Fibroblast of lung (primary cell): ENCODE results near the gene CALD1. TPM values are rescaled to one million over a fixed set of nuclear protein-coding genes. Genes with fewer than 3 reads are reported as not detected.
A peak's percentile ranks its signal among the peaks of the same experiment; 100 is the strongest.

ENCODE experiments used
- DNase-seq, 2 donors: peaks; one replicate each; pipeline versions ENCODE4 v3.0.0 to v3.0.0-alpha.2; 2010; ENCODE audit warnings: low read depth in 2 of 2
- H2AFZ ChIP-seq: 2 replicates; pipeline ENCODE4 v1.5.1; 2012; ENCODE audit warnings: low read length, control low read depth, inconsistent platforms
- H3K27ac ChIP-seq: 2 replicates; pipeline ENCODE4 v1.5.1; 2011; ENCODE audit warnings: low read length, control low read depth; ENCODE audit not compliant: insufficient read depth
- H3K27me3 ChIP-seq: 2 replicates; pipeline ENCODE4 v1.5.1; 2011; ENCODE audit warnings: mild to moderate bottlenecking, low read length; ENCODE audit not compliant: control insufficient read depth, insufficient read depth
- H3K36me3 ChIP-seq: 2 replicates; pipeline ENCODE4 v1.5.1; 2011; ENCODE audit warnings: low read length; ENCODE audit not compliant: control insufficient read depth, insufficient read depth
- H3K4me1 ChIP-seq: 2 replicates; pipeline ENCODE4 v1.5.1; 2011; ENCODE audit warnings: low read length; ENCODE audit not compliant: control insufficient read depth, insufficient read depth; ENCODE audit errors: extremely low read depth
- H3K4me2 ChIP-seq: 2 replicates; pipeline ENCODE4 v1.5.1; 2011; ENCODE audit warnings: low read length, control low read depth; ENCODE audit not compliant: insufficient read depth; ENCODE audit errors: extremely low read depth
- H3K4me3 ChIP-seq, 4 experiments: fragments of 200-600 bp in 1 of 4; sonication (generic) in 1 of 4; replicated peaks in 1 of 4; 2 replicates each; pipeline ENCODE4 v1.5.1; 2011 to 2016; ENCODE audit warnings: low read length in 4 of 4, low read depth in 3 of 4, mild to moderate bottlenecking in 3 of 4, control low read depth in 2 of 4, inconsistent platforms in 1 of 4, mixed read lengths in 1 of 4; ENCODE audit not compliant: insufficient read depth in 1 of 4; ENCODE audit errors: control extremely low read depth in 1 of 4
- H3K79me2 ChIP-seq: 2 replicates; pipeline ENCODE4 v1.5.1; 2012; ENCODE audit warnings: mild to moderate bottlenecking, low read length, inconsistent platforms; ENCODE audit not compliant: control insufficient read depth, insufficient read depth
- H3K9ac ChIP-seq: 2 replicates; pipeline ENCODE4 v1.5.1; 2011; ENCODE audit warnings: mild to moderate bottlenecking, low read length, control low read depth; ENCODE audit not compliant: insufficient read depth
- H3K9me3 ChIP-seq: 2 replicates; pipeline ENCODE4 v1.5.1; 2012; ENCODE audit warnings: low read depth, low read length; ENCODE audit not compliant: control insufficient read depth, insufficient read depth
- H4K20me1 ChIP-seq: 2 replicates; pipeline ENCODE4 v1.5.1; 2011; ENCODE audit warnings: low read length; ENCODE audit not compliant: control insufficient read depth, insufficient read depth; ENCODE audit errors: extremely low read depth
- EZH2 ChIP-seq: IDR thresholded peaks from 2 replicates; pipeline ENCODE4 v1.5.1; 2012; ENCODE audit warnings: low read length, control low read depth, mild to moderate bottlenecking; ENCODE audit errors: missing control alignments
- polyA plus RNA-seq, 2 donors: library from polyadenylated mRNA; depleted of rRNA in 1 of 2; stranded (reverse) in 1 of 2; unstranded in 1 of 2; fragments of >200 nt; gene quantifications; 2 replicates each; pipeline ENCODE4 v1.2.1, GENCODE V29; 2011 to 2012; ENCODE audit warnings: missing spikeins in 1 of 2
- total RNA-seq: library from RNA; depleted of rRNA; stranded (reverse); fragments of >200 nt; gene quantifications from 2 replicates; pipeline ENCODE4 v1.2.1, GENCODE V29; 2014
- TF ChIP-seq, protein P1 (sequence below), 2 donors: IDR thresholded peaks in 1 of 2; conservative IDR thresholded peaks in 1 of 2; 1 replicate in 1 of 2; 2 replicates in 1 of 2; pipeline ENCODE4 v1.5.1; 2011 to 2012; ENCODE audit warnings: low read length in 2 of 2, control low read depth in 1 of 2, inconsistent platforms in 1 of 2, low read depth in 1 of 2, mild to moderate bottlenecking in 1 of 2

CALD1 gene
- total and polyA plus RNA-seq, 2 donors (not counting 1 experiment from before 2014, with no cell fraction given): 343 to 1,187 TPM

DNA sequence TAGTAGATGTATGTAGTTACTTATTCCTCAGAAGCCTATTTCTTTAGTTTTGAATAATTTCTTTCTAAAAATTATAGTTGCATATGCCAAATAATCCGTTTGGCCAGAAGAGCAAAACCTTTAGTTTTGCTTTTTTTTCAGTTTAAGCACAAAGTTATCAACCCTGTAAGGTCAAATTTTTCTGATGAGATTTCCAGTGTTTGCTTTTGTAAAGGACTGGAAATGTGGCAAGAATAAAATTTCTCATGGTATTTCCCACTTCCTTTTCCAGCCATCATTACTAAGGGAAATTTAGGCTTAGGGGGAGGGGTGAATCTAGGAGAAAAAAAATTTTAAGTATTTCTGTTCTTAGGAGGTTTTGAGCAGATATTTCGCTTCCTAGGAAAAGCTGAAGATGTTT lies 7.6 kb downstream of the CALD1 start:
- no peak overlapping the region for H2AFZ ChIP-seq
- no peak for DNase-seq
- no peaks in the 10 kb centered on the region for H3K9me3 ChIP-seq
- no peaks in the 10 kb centered on the region for H3K27me3 ChIP-seq
- H3K27ac ChIP-seq: peak overlapping the region; percentile 13
- peaks cover 94% of the 10 kb centered on the region for H3K79me2 ChIP-seq
- no peak for TF ChIP-seq EZH2
- TF ChIP-seq, protein P1, sequence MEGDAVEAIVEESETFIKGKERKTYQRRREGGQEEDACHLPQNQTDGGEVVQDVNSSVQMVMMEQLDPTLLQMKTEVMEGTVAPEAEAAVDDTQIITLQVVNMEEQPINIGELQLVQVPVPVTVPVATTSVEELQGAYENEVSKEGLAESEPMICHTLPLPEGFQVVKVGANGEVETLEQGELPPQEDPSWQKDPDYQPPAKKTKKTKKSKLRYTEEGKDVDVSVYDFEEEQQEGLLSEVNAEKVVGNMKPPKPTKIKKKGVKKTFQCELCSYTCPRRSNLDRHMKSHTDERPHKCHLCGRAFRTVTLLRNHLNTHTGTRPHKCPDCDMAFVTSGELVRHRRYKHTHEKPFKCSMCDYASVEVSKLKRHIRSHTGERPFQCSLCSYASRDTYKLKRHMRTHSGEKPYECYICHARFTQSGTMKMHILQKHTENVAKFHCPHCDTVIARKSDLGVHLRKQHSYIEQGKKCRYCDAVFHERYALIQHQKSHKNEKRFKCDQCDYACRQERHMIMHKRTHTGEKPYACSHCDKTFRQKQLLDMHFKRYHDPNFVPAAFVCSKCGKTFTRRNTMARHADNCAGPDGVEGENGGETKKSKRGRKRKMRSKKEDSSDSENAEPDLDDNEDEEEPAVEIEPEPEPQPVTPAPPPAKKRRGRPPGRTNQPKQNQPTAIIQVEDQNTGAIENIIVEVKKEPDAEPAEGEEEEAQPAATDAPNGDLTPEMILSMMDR (conservative IDR thresholded peaks at IDR 0.05 in 1 of 2, IDR thresholded peaks at IDR 0.05 in 1 of 2; ENCODE audit: low read depth in 1 of 2, low read length in 2 of 2): no peak
- H3K4me1 ChIP-seq: peaks cover 15% of the 10 kb centered on the region
- no peaks in the 10 kb centered on the region for H4K20me1 ChIP-seq
- H3K4me3 ChIP-seq: no peak overlapping the region
- H3K36me3 ChIP-seq: peaks cover 2% of the 10 kb centered on the region
- H3K4me2 ChIP-seq: peak overlapping the region; percentile 5
- no peak overlapping the region for H3K9ac ChIP-seq

DNA sequence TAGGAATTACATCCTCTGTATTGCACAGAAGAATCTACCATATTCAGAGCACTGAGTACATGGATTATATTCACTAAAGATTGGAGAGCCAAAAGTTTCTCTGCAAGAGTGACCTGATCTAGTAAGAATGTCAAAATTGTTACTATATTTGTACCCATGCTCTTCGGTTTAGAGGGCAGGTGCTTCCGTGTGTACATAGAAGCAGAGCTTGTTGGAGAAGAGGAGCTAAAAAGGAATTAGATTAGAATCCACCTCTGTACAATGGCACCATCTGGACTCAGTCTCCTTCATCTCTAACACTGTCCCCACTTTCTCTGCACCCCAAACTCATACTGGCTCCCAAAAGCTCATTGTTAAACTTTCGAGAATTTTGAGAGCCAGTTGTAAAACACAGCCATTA lies 8.3 kb downstream of the CALD1 start:
- no peaks in the 10 kb centered on the region for H4K20me1 ChIP-seq
- no peak overlapping the region for H3K4me2 ChIP-seq
- H3K4me3 ChIP-seq: no peak overlapping the region
- H3K36me3 ChIP-seq: peaks cover 2% of the 10 kb centered on the region
- H3K9me3 ChIP-seq: no peaks in the 10 kb centered on the region
- no peak for DNase-seq
- no peak for TF ChIP-seq EZH2
- TF ChIP-seq, protein P1 (conservative IDR thresholded peaks at IDR 0.05 in 1 of 2, IDR thresholded peaks at IDR 0.05 in 1 of 2; ENCODE audit: low read depth in 1 of 2, low read length in 2 of 2): no peak
- no peaks in the 10 kb centered on the region for H3K27me3 ChIP-seq
- no peak overlapping the region for H3K27ac ChIP-seq
- peaks cover 12% of the 10 kb centered on the region for H3K4me1 ChIP-seq
- H3K9ac ChIP-seq: no peak overlapping the region
- no peak overlapping the region for H2AFZ ChIP-seq
- H3K79me2 ChIP-seq: peaks cover 94% of the 10 kb centered on the region

DNA sequence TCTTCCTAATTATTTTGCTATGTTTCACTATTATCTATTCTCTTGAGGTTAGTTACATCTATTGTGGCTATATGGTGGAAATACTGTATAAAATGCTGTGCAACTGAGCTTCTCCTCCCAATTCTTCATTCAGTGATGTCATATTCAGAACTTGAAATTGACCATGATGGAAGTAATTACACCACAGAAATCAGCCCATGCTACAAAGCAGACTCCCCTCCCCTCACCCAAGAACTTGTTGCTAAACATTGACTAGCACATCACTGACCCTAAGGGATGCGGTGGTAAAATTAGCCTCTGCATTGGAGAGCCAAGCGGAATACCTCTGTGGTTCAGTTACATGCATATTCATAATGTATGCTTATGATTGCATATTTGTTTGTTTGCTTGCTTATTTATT lies 8.8 kb downstream of the CALD1 start:
- no peak overlapping the region for H2AFZ ChIP-seq
- peaks cover 2% of the 10 kb centered on the region for H3K36me3 ChIP-seq
- H3K79me2 ChIP-seq: peaks cover 93% of the 10 kb centered on the region
- no peaks in the 10 kb centered on the region for H3K9me3 ChIP-seq
- DNase-seq: no peak
- no peak overlapping the region for H3K4me2 ChIP-seq
- peaks cover 13% of the 10 kb centered on the region for H3K4me1 ChIP-seq
- no peaks in the 10 kb centered on the region for H4K20me1 ChIP-seq
- no peak overlapping the region for H3K27ac ChIP-seq
- no peaks in the 10 kb centered on the region for H3K27me3 ChIP-seq
- H3K4me3 ChIP-seq: no peak overlapping the region
- TF ChIP-seq, protein P1 (conservative IDR thresholded peaks at IDR 0.05 in 1 of 2, IDR thresholded peaks at IDR 0.05 in 1 of 2; ENCODE audit: low read depth in 1 of 2, low read length in 2 of 2): no peak
- TF ChIP-seq EZH2: no peak
- no peak overlapping the region for H3K9ac ChIP-seq
